Measurements from ENCODE around the gene NKD1.

GRCh38 chr16:50641818-50642187 is 93.6 kb downstream of the NKD1 start:
- TF ChIP-seq CTCF (IDR thresholded peaks at IDR 0.05) = no peak
- no peak for TF ChIP-seq POLR2A (IDR thresholded peaks at IDR 0.05)
